Cardiac atrium fibroblast (primary cell): ENCODE results near the gene TMEM44. TPM values are rescaled to one million over a fixed set of nuclear protein-coding genes. Genes with fewer than 3 reads are reported as not detected.

Source experiments
- total RNA-seq: library from RNA; depleted of rRNA; stranded (reverse); fragments of >200 nt; gene quantifications from 2 replicates; pipeline ENCODE4 v1.2.3, GENCODE V29; 2015

TMEM44 gene
- total RNA-seq, result 41.1 and 42.8 TPM in 2 replicates

GRCh38 chr3:194633349-194634004 lies at the start of gene TMEM44:
Gene TMEM44, minus strand, starts transcription at chr3:194633419. Its CDS starts 204 bp downstream, at chr3:194633215.

GRCh38 chr3:194671900-194672808 lies 38.9 kb upstream of the TMEM44 start, which contains the start of gene LSG1:
Gene LSG1, minus strand, starts transcription at chr3:194672191. Its CDS starts 29 bp downstream, at chr3:194672162.

Other genes starting within 250 kb of the TMEM44 start
- gene GP5, start 234.2 kb downstream of the TMEM44 start, total RNA-seq, result under 0.01 TPM in 1 of 2 replicates, not detected in the other
- gene ATP13A3, start 146.4 kb downstream of the TMEM44 start, total RNA-seq, result 581 and 1,215 TPM in 2 replicates
- gene LSG1, start 38.8 kb upstream of the TMEM44 start, total RNA-seq, result 15.5 and 27.1 TPM in 2 replicates
- 52.8 and 68.4 TPM in 2 replicates for gene FAM43A, start 52.5 kb upstream of the TMEM44 start, total RNA-seq